Stimulated activated CD4-positive, alpha-beta T cell treated with anti-CD3 and anti-CD28 coated beads, Interleukin-1b, Interleukin-23, amount 100 ng/mL, for 24 hours (primary cell): ENCODE results near the gene ABCG2.
"Not testable (repeated sequence)": the region's sequence is repeated elsewhere in the genome, so short reads cannot be mapped to it uniquely, and the experiment has no call there.

ENCODE experiments used
- DNase-seq, 4 experiments: peaks; one replicate each; pipeline ENCODE4 v3.0.0-alpha.2; 2020; ENCODE audit warnings: low read depth in 4 of 4, low spot score in 1 of 4

ABCG2 gene

GRCh38 chr4:88169298-88169697 lies 10.9 kb upstream of the ABCG2 start:
- no peak for DNase-seq

GRCh38 chr4:88166608-88167007 lies 8.2 kb upstream of the ABCG2 start:
- DNase-seq: no peak

GRCh38 chr4:88163336-88163735 lies 4.9 kb upstream of the ABCG2 start:
- DNase-seq: no peak

- no peak for DNase-seq
Measured at GRCh38 chr4:88162626-88163025, 4.2 kb upstream of the ABCG2 start.

GRCh38 chr4:88159229-88159725 lies 838 bp upstream of the ABCG2 start:
- DNase-seq: no peak

- peak in 1 of 4 experiments; percentile 1 for DNase-seq
Measured at GRCh38 chr4:88158038-88158488, 376 bp downstream of the ABCG2 start.

GRCh38 chr4:88152331-88152730 lies 6.1 kb downstream of the ABCG2 start:
- DNase-seq: not testable (repeated sequence)

GRCh38 chr4:88148560-88148959 lies 9.9 kb downstream of the ABCG2 start:
- DNase-seq: no peak

- DNase-seq: no peak
Measured at GRCh38 chr4:88147799-88148217, 10.6 kb downstream of the ABCG2 start.

GRCh38 chr4:88146891-88147290 lies 11.5 kb downstream of the ABCG2 start:
- no peak for DNase-seq

- no peak for DNase-seq
Measured at GRCh38 chr4:88144866-88145300, 13.6 kb downstream of the ABCG2 start.

- no peak for DNase-seq
Measured at GRCh38 chr4:88144048-88144447, 14.4 kb downstream of the ABCG2 start.

- DNase-seq: no peak
Measured at GRCh38 chr4:88143504-88143903, 14.9 kb downstream of the ABCG2 start.

- DNase-seq: no peak
Measured at GRCh38 chr4:88138561-88138960, 19.9 kb downstream of the ABCG2 start.

- DNase-seq: no peak
Measured at GRCh38 chr4:88137112-88137511, 21.3 kb downstream of the ABCG2 start.

GRCh38 chr4:88136249-88136648 lies 22.2 kb downstream of the ABCG2 start:
- DNase-seq: no peak

- no peak for DNase-seq
Measured at GRCh38 chr4:88135356-88135663, 23.1 kb downstream of the ABCG2 start.

GRCh38 chr4:88134536-88135355 lies 23.7 kb downstream of the ABCG2 start:
- no peak for DNase-seq

GRCh38 chr4:88134111-88134510 lies 24.3 kb downstream of the ABCG2 start:
- no peak for DNase-seq

GRCh38 chr4:88130544-88131305 lies 27.7 kb downstream of the ABCG2 start:
- no peak for DNase-seq

GRCh38 chr4:88130003-88130402 lies 28.4 kb downstream of the ABCG2 start:
- no peak for DNase-seq

- DNase-seq: not testable (repeated sequence)
Measured at GRCh38 chr4:88122260-88122659, 36.2 kb downstream of the ABCG2 start.
